ENCODE measurements around the gene PDILT. TPM values are rescaled to one million over a fixed set of nuclear protein-coding genes. Genes with fewer than 3 reads are reported as not detected.

PDILT gene
- total RNA-seq, 1 experiment from 2014 or later, result not detected

DNA sequence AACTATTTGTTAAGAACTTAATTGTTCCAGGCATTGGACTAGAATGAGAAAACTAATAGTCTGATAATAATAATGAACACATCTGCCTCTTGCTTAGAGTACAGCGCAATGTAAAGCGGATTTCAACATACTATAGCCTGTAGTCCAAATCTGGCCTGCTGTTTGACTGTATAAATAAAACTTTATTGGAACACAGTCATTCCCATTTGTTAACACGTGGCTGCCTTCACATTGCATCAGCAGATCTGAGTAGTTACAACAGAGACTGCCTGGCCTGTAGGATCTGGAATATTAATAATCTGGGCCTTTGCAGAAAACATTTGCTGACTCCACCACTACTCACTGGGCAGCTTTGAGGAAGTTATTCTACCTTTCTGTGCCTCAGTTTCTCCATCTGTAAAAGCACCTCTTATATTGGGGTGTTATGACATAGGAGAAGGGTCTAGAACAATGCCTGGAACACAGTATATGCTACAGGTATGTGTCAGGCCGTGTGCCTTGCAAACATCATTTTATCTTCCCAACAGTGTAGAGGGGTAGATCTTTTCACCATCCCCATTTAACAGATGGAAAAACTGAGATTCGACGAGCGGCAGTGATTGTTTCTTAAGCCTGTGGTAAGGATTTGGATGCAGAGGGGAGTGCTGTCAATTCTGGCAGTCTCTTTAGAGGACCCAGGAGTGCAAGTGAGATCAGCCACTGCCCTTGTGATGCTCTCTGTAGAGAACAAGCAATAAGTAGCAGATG lies 22.2 kb downstream of the PDILT start:
- H3K4me2 ChIP-seq (ENCODE audit: insufficient read depth, insufficient read length, low read length), result no peak overlapping the region
- no peaks in the 10 kb centered on the region for H3K27me3 ChIP-seq (ENCODE audit: insufficient read depth, low read length)
- H3K4me1 ChIP-seq (ENCODE audit: insufficient read depth, low read length), result no peaks in the 10 kb centered on the region
- H2BK120ac ChIP-seq (ENCODE audit: low read depth, low read length, poor library complexity, severe bottlenecking), result no peak overlapping the region
- H3K23ac ChIP-seq (ENCODE audit: insufficient read length, low read depth, low read length), result no peak overlapping the region
- DNase-seq, result no peak
- TF ChIP-seq, protein P1, sequence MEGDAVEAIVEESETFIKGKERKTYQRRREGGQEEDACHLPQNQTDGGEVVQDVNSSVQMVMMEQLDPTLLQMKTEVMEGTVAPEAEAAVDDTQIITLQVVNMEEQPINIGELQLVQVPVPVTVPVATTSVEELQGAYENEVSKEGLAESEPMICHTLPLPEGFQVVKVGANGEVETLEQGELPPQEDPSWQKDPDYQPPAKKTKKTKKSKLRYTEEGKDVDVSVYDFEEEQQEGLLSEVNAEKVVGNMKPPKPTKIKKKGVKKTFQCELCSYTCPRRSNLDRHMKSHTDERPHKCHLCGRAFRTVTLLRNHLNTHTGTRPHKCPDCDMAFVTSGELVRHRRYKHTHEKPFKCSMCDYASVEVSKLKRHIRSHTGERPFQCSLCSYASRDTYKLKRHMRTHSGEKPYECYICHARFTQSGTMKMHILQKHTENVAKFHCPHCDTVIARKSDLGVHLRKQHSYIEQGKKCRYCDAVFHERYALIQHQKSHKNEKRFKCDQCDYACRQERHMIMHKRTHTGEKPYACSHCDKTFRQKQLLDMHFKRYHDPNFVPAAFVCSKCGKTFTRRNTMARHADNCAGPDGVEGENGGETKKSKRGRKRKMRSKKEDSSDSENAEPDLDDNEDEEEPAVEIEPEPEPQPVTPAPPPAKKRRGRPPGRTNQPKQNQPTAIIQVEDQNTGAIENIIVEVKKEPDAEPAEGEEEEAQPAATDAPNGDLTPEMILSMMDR (conservative IDR thresholded peaks at IDR 0.05), result no peak
- H2BK5ac ChIP-seq (ENCODE audit: insufficient read length, low read length), result no peak overlapping the region
- H3K18ac ChIP-seq (ENCODE audit: insufficient read length, low read depth, low read length), result no peak overlapping the region
- H3K36me3 Mint-ChIP-seq (ENCODE audit: insufficient read depth in 1 of 3, low read depth in 3 of 3), result no peaks in the 10 kb centered on the region
- no peak overlapping the region for H3K4me3 Mint-ChIP-seq
- H3K9me3 ChIP-seq (ENCODE audit: control insufficient read depth, low read depth, low read length), result no peaks in the 10 kb centered on the region
- H4K8ac ChIP-seq (replicated peaks; ENCODE audit: insufficient read length, low read depth, low read length), result no peak overlapping the region
- no peaks in the 10 kb centered on the region for H4K20me1 ChIP-seq (ENCODE audit: control insufficient read depth, insufficient read depth, insufficient read length)
- H3K27me3 Mint-ChIP-seq (ENCODE audit: low read depth), result peaks cover 24% of the 10 kb centered on the region
- no peaks in the 10 kb centered on the region for H3K9me3 Mint-ChIP-seq
- no peak overlapping the region for H3K27ac ChIP-seq (ENCODE audit: insufficient read length, low read depth, low read length)
- no CpG with 5 or more reads among the region's 7 CpGs for WGBS (ENCODE audit: extremely low coverage, insufficient read length, low lambda C conversion rate)
- H3K79me1 ChIP-seq (ENCODE audit: insufficient read depth, low read depth, low read length, poor library complexity, severe bottlenecking), result no peaks in the 10 kb centered on the region
- H2BK15ac ChIP-seq (ENCODE audit: low read depth, low read length), result no peak overlapping the region
- H3K4ac ChIP-seq (ENCODE audit: low read depth, low read length), result no peak overlapping the region
- peaks cover 9 to 10% of the 10 kb centered on the region in 2 experiments for H3K4me1 Mint-ChIP-seq
- no peak overlapping the region for H2AK5ac ChIP-seq (ENCODE audit: insufficient read length, low read length)
- H3K14ac ChIP-seq (ENCODE audit: insufficient read depth, low read length), result no peak overlapping the region
- no peak overlapping the region for H3T11ph ChIP-seq (ENCODE audit: low read length)
- no peak overlapping the region for H3K56ac ChIP-seq (ENCODE audit: insufficient read length, low read depth, low read length)
- H4K5ac ChIP-seq (ENCODE audit: insufficient read length, low read depth, low read length), result no peak overlapping the region
- H2BK20ac ChIP-seq (ENCODE audit: low read depth, low read length, poor library complexity, severe bottlenecking), result no peak overlapping the region
- H2AFZ ChIP-seq (ENCODE audit: low read length), result no peak overlapping the region
- H3K23me2 ChIP-seq (ENCODE audit: insufficient read length, low read depth, low read length, poor library complexity, severe bottlenecking), result peaks cover 5% of the 10 kb centered on the region
- no peak overlapping the region for H3K27ac Mint-ChIP-seq
- no peak overlapping the region for H2BK12ac ChIP-seq (ENCODE audit: insufficient read length, low read depth, low read length)
- no peaks in the 10 kb centered on the region for H3K79me2 ChIP-seq (ENCODE audit: insufficient read depth, low read length)
- H3K9ac ChIP-seq (ENCODE audit: extremely low read depth, insufficient read length, low read length), result no peak overlapping the region
- no peak overlapping the region for H4K91ac ChIP-seq (ENCODE audit: insufficient read length, low read depth, low read length)

Measured in H9 (cell line).